Fibroblast of lung (primary cell): ENCODE data around the gene IL36A. TPM values are rescaled to one million over a fixed set of nuclear protein-coding genes. Genes with fewer than 3 reads are reported as not detected.

Experiments used
- DNase-seq, 2 donors: peaks; one replicate each; pipeline versions ENCODE4 v3.0.0 to v3.0.0-alpha.2; 2010; ENCODE audit warnings: low read depth in 2 of 2
- H2AFZ ChIP-seq: 2 replicates; pipeline ENCODE4 v1.5.1; 2012; ENCODE audit warnings: low read length, control low read depth, inconsistent platforms
- H3K27ac ChIP-seq: 2 replicates; pipeline ENCODE4 v1.5.1; 2011; ENCODE audit warnings: low read length, control low read depth; ENCODE audit not compliant: insufficient read depth
- H3K27me3 ChIP-seq: 2 replicates; pipeline ENCODE4 v1.5.1; 2011; ENCODE audit warnings: mild to moderate bottlenecking, low read length; ENCODE audit not compliant: control insufficient read depth, insufficient read depth
- H3K36me3 ChIP-seq: 2 replicates; pipeline ENCODE4 v1.5.1; 2011; ENCODE audit warnings: low read length; ENCODE audit not compliant: control insufficient read depth, insufficient read depth
- H3K4me1 ChIP-seq: 2 replicates; pipeline ENCODE4 v1.5.1; 2011; ENCODE audit warnings: low read length; ENCODE audit not compliant: control insufficient read depth, insufficient read depth; ENCODE audit errors: extremely low read depth
- H3K4me2 ChIP-seq: 2 replicates; pipeline ENCODE4 v1.5.1; 2011; ENCODE audit warnings: low read length, control low read depth; ENCODE audit not compliant: insufficient read depth; ENCODE audit errors: extremely low read depth
- H3K4me3 ChIP-seq, 4 experiments: fragments of 200-600 bp in 1 of 4; sonication (generic) in 1 of 4; replicated peaks in 1 of 4; 2 replicates each; pipeline ENCODE4 v1.5.1; 2011 to 2016; ENCODE audit warnings: low read length in 4 of 4, low read depth in 3 of 4, mild to moderate bottlenecking in 3 of 4, control low read depth in 2 of 4, inconsistent platforms in 1 of 4, mixed read lengths in 1 of 4; ENCODE audit not compliant: insufficient read depth in 1 of 4; ENCODE audit errors: control extremely low read depth in 1 of 4
- H3K79me2 ChIP-seq: 2 replicates; pipeline ENCODE4 v1.5.1; 2012; ENCODE audit warnings: mild to moderate bottlenecking, low read length, inconsistent platforms; ENCODE audit not compliant: control insufficient read depth, insufficient read depth
- H3K9ac ChIP-seq: 2 replicates; pipeline ENCODE4 v1.5.1; 2011; ENCODE audit warnings: mild to moderate bottlenecking, low read length, control low read depth; ENCODE audit not compliant: insufficient read depth
- H3K9me3 ChIP-seq: 2 replicates; pipeline ENCODE4 v1.5.1; 2012; ENCODE audit warnings: low read depth, low read length; ENCODE audit not compliant: control insufficient read depth, insufficient read depth
- H4K20me1 ChIP-seq: 2 replicates; pipeline ENCODE4 v1.5.1; 2011; ENCODE audit warnings: low read length; ENCODE audit not compliant: control insufficient read depth, insufficient read depth; ENCODE audit errors: extremely low read depth
- EZH2 ChIP-seq: IDR thresholded peaks from 2 replicates; pipeline ENCODE4 v1.5.1; 2012; ENCODE audit warnings: low read length, control low read depth, mild to moderate bottlenecking; ENCODE audit errors: missing control alignments
- polyA plus RNA-seq, 2 donors: library from polyadenylated mRNA; depleted of rRNA in 1 of 2; stranded (reverse) in 1 of 2; unstranded in 1 of 2; fragments of >200 nt; gene quantifications; 2 replicates each; pipeline ENCODE4 v1.2.1, GENCODE V29; 2011 to 2012; ENCODE audit warnings: missing spikeins in 1 of 2
- total RNA-seq: library from RNA; depleted of rRNA; stranded (reverse); fragments of >200 nt; gene quantifications from 2 replicates; pipeline ENCODE4 v1.2.1, GENCODE V29; 2014
- TF ChIP-seq, protein P1 (sequence below), 2 donors: IDR thresholded peaks in 1 of 2; conservative IDR thresholded peaks in 1 of 2; 1 replicate in 1 of 2; 2 replicates in 1 of 2; pipeline ENCODE4 v1.5.1; 2011 to 2012; ENCODE audit warnings: low read length in 2 of 2, control low read depth in 1 of 2, inconsistent platforms in 1 of 2, low read depth in 1 of 2, mild to moderate bottlenecking in 1 of 2

The IL36A gene
- total and polyA plus RNA-seq, 2 donors (not counting 1 experiment from before 2014, with no cell fraction given), result not detected

DNA sequence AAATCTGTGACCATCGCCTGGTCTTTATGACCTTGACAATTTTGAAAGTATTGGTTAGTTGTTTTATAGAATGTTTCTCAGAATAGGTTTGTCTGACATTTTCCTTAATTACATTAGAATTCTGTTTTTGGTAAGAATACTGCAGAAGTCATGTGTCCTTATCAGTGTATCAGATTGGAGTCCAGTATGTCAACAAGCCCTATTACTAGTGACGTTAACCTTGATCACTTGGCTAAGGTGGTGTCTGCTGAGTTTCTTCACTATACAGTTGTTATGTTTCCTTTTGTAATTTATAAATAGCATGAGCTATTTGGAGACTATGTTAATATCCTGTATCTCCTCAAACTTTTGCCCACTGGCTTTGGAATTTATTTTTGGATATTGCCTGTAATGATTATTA is 38.2 kb upstream of the IL36A start:
- no peaks in the 10 kb centered on the region for H3K4me1 ChIP-seq
- H3K79me2 ChIP-seq, result no peaks in the 10 kb centered on the region
- no peak for DNase-seq
- H3K4me2 ChIP-seq, result no peak overlapping the region
- no peak overlapping the region for H3K9ac ChIP-seq
- H3K36me3 ChIP-seq, result no peaks in the 10 kb centered on the region
- H2AFZ ChIP-seq, result no peak overlapping the region
- H4K20me1 ChIP-seq, result no peaks in the 10 kb centered on the region
- no peak overlapping the region for H3K4me3 ChIP-seq
- TF ChIP-seq, protein P1, sequence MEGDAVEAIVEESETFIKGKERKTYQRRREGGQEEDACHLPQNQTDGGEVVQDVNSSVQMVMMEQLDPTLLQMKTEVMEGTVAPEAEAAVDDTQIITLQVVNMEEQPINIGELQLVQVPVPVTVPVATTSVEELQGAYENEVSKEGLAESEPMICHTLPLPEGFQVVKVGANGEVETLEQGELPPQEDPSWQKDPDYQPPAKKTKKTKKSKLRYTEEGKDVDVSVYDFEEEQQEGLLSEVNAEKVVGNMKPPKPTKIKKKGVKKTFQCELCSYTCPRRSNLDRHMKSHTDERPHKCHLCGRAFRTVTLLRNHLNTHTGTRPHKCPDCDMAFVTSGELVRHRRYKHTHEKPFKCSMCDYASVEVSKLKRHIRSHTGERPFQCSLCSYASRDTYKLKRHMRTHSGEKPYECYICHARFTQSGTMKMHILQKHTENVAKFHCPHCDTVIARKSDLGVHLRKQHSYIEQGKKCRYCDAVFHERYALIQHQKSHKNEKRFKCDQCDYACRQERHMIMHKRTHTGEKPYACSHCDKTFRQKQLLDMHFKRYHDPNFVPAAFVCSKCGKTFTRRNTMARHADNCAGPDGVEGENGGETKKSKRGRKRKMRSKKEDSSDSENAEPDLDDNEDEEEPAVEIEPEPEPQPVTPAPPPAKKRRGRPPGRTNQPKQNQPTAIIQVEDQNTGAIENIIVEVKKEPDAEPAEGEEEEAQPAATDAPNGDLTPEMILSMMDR (conservative IDR thresholded peaks at IDR 0.05 in 1 of 2, IDR thresholded peaks at IDR 0.05 in 1 of 2; ENCODE audit: low read depth in 1 of 2, low read length in 2 of 2), result no peak
- TF ChIP-seq EZH2, result no peak
- peaks cover 4% of the 10 kb centered on the region for H3K27me3 ChIP-seq
- H3K9me3 ChIP-seq, result no peaks in the 10 kb centered on the region
- H3K27ac ChIP-seq, result no peak overlapping the region

DNA sequence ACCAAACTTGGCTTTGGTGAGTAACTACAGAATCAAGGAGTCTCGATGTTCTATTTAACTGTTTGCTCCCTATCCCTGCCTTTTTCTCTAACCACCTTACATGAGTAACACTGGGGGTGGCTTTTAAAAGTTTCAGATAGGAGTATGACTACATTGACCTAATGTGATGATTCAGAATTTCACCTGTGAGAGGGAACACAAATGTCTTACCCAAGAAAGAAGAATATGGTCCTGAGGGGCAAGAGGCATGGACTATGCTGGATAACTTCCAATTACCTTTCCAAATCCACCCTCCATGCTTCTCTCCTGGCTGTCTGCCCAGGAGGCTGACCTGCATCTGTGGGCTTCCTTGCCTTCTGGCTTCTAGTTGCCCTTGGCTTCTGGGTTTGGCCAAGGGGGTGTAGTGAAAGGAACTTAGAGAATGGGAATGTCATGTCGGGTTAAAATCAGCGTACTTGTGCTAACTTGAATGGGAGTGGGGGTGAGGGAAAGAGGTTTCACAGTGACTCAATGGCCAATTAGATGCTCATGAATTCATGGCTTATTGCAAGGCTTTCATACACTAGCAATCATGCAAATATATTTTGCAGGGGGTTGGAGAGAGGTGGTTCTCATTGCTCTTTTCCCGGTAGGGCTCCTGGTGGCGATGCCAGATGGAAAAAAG is 32.7 kb upstream of the IL36A start:
- no peaks in the 10 kb centered on the region for H3K79me2 ChIP-seq
- H3K27me3 ChIP-seq, result peaks cover 6% of the 10 kb centered on the region
- H3K9ac ChIP-seq, result no peak overlapping the region
- DNase-seq, result no peak
- H3K36me3 ChIP-seq, result no peaks in the 10 kb centered on the region
- H3K4me2 ChIP-seq, result no peak overlapping the region
- TF ChIP-seq, protein P1 (conservative IDR thresholded peaks at IDR 0.05 in 1 of 2, IDR thresholded peaks at IDR 0.05 in 1 of 2; ENCODE audit: low read depth in 1 of 2, low read length in 2 of 2), result no peak
- no peak for TF ChIP-seq EZH2
- H4K20me1 ChIP-seq, result no peaks in the 10 kb centered on the region
- no peak overlapping the region for H2AFZ ChIP-seq
- no peaks in the 10 kb centered on the region for H3K9me3 ChIP-seq
- H3K4me1 ChIP-seq, result no peaks in the 10 kb centered on the region
- H3K27ac ChIP-seq, result no peak overlapping the region
- no peak overlapping the region for H3K4me3 ChIP-seq

DNA sequence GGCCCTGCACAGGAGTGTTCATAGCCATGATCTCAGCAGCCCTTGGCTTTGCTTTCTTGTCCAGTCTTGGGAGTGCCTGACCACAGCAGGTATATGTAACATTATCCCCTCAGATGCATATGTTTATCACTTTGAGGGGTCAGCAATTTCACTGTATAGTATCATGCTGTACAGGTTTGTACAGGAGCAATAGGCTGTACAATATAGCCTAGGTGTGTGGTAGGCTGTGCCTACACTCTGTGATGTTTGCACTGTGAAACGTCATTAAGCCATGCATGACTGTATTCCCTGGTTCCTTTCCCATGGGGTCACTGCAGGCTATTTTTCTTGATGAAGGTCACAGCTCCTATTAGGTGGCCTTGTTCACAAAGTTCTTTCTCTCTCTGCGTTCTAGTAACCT is 32.1 kb upstream of the IL36A start:
- Histone ChIP-seq H3K27ac (no peak overlapping the region), H3K36me3 (no peaks in the 10 kb centered on the region), H4K20me1 (no peaks in the 10 kb centered on the region), H3K4me1 (no peaks in the 10 kb centered on the region), H3K9ac (no peak overlapping the region), H3K79me2 (no peaks in the 10 kb centered on the region), H3K4me3 (no peak overlapping the region), H3K9me3 (no peaks in the 10 kb centered on the region), H3K27me3 (peaks cover 6% of the 10 kb centered on the region), H3K4me2 (no peak overlapping the region), H2AFZ (no peak overlapping the region)
- DNase-seq, result no peak
- TF ChIP-seq EZH2, result no peak
- TF ChIP-seq, protein P1 (conservative IDR thresholded peaks at IDR 0.05 in 1 of 2, IDR thresholded peaks at IDR 0.05 in 1 of 2; ENCODE audit: low read depth in 1 of 2, low read length in 2 of 2), result no peak
